Kidney glomerular epithelial cell (primary cell): ENCODE results near the gene SESN2.

Experiments used
- DNase-seq: peaks from one replicate; lab custom pipeline; 2025; lab: John Stamatoyannopoulos, UW

Gene SESN2

GRCh38 chr1:28329395-28330153 lies 70.3 kb downstream of the SESN2 start:
- DNase-seq: no peak
